Effector memory CD8-positive, alpha-beta T cell (primary cell): ENCODE results near the gene MYOC.
"Not testable (repeated sequence)": the region's sequence is repeated elsewhere in the genome, so short reads cannot be mapped to it uniquely, and the experiment has no call there.

Experiments
- ATAC-seq: fragments of 150-1000 bp; cut with Tn5 transposase; replicated peaks from 2 replicates; pipeline ENCODE4 v1.10.0; 2021; ENCODE audit warnings: mild to moderate bottlenecking, moderate library complexity
- DNase-seq, 3 experiments: peaks; one replicate each; pipeline ENCODE4 v3.0.0; 2021
- H3K27ac Mint-ChIP-seq, 2 donors: one replicate each; pipeline ENCODE4 v1.8.0; 2022; ENCODE audit warnings: mild to moderate bottlenecking in 2 of 2, mixed read lengths in 2 of 2, moderate library complexity in 2 of 2
- H3K27me3 Mint-ChIP-seq, 2 donors: one replicate each; pipeline ENCODE4 v1.8.0; 2022; ENCODE audit warnings: mixed read lengths in 2 of 2
- H3K36me3 Mint-ChIP-seq: one replicate; pipeline ENCODE4 v1.8.0; 2022; ENCODE audit warnings: mild to moderate bottlenecking, moderate library complexity, mixed read lengths; ENCODE audit not compliant: insufficient read depth
- H3K4me1 Mint-ChIP-seq, 2 donors: one replicate each; pipeline ENCODE4 v1.8.0; 2022; ENCODE audit warnings: low read depth in 2 of 2, mixed read lengths in 2 of 2
- H3K4me3 Mint-ChIP-seq, 2 donors: one replicate each; pipeline ENCODE4 v1.8.0; 2022; ENCODE audit warnings: mild to moderate bottlenecking in 2 of 2, mixed read lengths in 2 of 2, moderate library complexity in 2 of 2
- H3K9me3 Mint-ChIP-seq, 2 donors: one replicate each; pipeline ENCODE4 v1.8.0; 2022; ENCODE audit warnings: mixed read lengths in 2 of 2

The MYOC gene

DNA sequence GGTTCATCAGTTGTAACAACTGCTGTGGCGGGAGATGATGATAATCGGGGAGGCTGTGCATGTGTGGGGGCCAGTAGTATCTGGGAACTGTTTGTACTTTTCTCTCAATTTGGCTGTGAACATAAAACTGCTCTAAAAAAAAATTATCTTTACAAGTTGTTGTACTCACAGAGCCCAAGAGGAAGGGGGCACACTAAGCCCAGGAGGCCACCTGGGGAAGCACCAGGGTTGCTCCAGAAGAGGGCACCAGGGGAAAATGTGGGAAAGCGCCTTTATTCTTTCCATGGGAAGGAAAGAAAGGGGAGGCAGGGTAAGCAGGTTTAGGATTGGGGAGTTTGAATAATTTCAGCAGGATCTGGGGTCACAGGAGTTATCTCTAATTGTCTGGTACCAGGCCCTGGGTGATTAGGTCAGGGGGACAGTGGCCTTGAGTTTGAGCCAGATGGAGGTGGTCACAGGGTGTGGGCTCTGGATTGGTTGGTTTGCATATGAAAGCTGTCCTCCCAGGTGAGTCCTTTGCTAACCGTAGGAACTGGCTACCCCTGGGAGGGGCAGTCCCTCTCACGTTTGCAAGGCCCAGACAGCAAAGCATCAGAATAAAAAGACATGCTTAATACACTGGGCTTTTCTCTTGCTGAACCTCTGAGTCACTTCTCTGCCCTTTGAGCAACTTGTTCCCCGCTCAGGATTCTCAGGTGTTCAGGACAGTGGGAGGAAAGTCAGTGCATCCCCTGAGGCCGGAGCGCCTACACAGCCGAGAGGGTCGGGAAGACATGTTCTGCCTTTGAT lies 11.2 kb downstream of the MYOC start:
- no peak for DNase-seq
- Mint-ChIP-seq H3K9me3 (no peaks in the 10 kb centered on the region), H3K4me3 (no peak overlapping the region), H3K4me1 (peaks cover 7 to 10% of the 10 kb centered on the region in 2 donors), H3K27me3 (peaks cover 6 to 36% of the 10 kb centered on the region in 2 donors), H3K36me3 (no peaks in the 10 kb centered on the region), H3K27ac (no peak overlapping the region)
- no peak for ATAC-seq

GRCh38 chr1:171640225-171640624 lies 12.3 kb downstream of the MYOC start:
- Mint-ChIP-seq H3K36me3 (no peaks in the 10 kb centered on the region), H3K9me3 (no peaks in the 10 kb centered on the region), H3K27me3 (peaks cover 6 to 39% of the 10 kb centered on the region in 2 donors), H3K4me3 (no peak overlapping the region), H3K4me1 (peaks cover 4 to 7% of the 10 kb centered on the region in 2 donors), H3K27ac (no peak overlapping the region)
- no peak for ATAC-seq
- DNase-seq, result no peak

- H3K27me3 Mint-ChIP-seq, result peaks cover 6 to 47% of the 10 kb centered on the region in 2 donors
- H3K9me3 Mint-ChIP-seq, result no peaks in the 10 kb centered on the region
- H3K36me3 Mint-ChIP-seq, result no peaks in the 10 kb centered on the region
- no peak overlapping the region for H3K27ac Mint-ChIP-seq
- H3K4me1 Mint-ChIP-seq, result no peaks in the 10 kb centered on the region
- ATAC-seq (no peak), DNase-seq (no peak)
- H3K4me3 Mint-ChIP-seq, result no peak overlapping the region
Measured at GRCh38 chr1:171637928-171638576, 14.4 kb downstream of the MYOC start.

DNA sequence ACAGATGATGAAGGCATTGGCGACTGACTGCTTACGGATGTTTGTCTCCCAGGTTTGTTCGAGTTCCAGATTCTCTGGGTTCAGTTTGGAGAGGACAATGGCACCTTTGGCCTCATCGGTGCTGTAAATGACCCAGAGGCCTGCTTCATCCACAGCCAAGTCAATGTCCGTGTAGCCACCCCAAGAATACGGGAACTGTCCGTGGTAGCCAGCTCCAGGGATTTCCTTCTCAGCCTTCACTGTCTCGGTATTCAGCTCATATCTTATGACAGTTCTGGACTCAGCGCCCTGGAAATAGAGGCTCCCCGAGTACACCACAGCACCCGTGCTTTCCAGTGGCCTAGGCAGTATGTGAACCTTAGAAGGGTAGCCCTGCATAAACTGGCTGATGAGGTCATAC lies 16.3 kb downstream of the MYOC start:
- DNase-seq (no peak), ATAC-seq (no peak)
- Mint-ChIP-seq H3K27me3 (peaks cover 6 to 57% of the 10 kb centered on the region in 2 donors), H3K36me3 (peaks cover 3% of the 10 kb centered on the region), H3K27ac (no peak overlapping the region), H3K4me3 (no peak overlapping the region), H3K9me3 (no peaks in the 10 kb centered on the region), H3K4me1 (no peaks in the 10 kb centered on the region)

- peaks cover 8 to 57% of the 10 kb centered on the region in 2 donors for H3K27me3 Mint-ChIP-seq
- no peaks in the 10 kb centered on the region for H3K4me1 Mint-ChIP-seq
- no peak overlapping the region for H3K27ac Mint-ChIP-seq
- H3K36me3 Mint-ChIP-seq, result peaks cover 3% of the 10 kb centered on the region
- DNase-seq (no peak), ATAC-seq (no peak)
- no peaks in the 10 kb centered on the region for H3K9me3 Mint-ChIP-seq
- H3K4me3 Mint-ChIP-seq, result no peak overlapping the region
Measured at GRCh38 chr1:171635661-171636060, 16.8 kb downstream of the MYOC start.

GRCh38 chr1:171628225-171628624 lies 24.3 kb downstream of the MYOC start:
- H3K4me1 Mint-ChIP-seq, result no peaks in the 10 kb centered on the region

GRCh38 chr1:171627020-171627419 lies 25.5 kb downstream of the MYOC start:
- ATAC-seq (no peak), DNase-seq (no peak)
- Mint-ChIP-seq H3K4me3 (no peak overlapping the region), H3K36me3 (peaks cover 2% of the 10 kb centered on the region), H3K9me3 (no peaks in the 10 kb centered on the region), H3K4me1 (no peaks in the 10 kb centered on the region), H3K27ac (no peak overlapping the region), H3K27me3 (peaks cover 39 to 70% of the 10 kb centered on the region in 2 donors)

More at GRCh38 chr1:171628225-171628624, 24.3 kb downstream of the MYOC start:
- Mint-ChIP-seq H3K27ac (no peak overlapping the region), H3K4me3 (no peak overlapping the region), H3K27me3 (peaks cover 33 to 71% of the 10 kb centered on the region in 2 donors), H3K9me3 (no peaks in the 10 kb centered on the region), H3K36me3 (peaks cover 5% of the 10 kb centered on the region)
- no peak for ATAC-seq
- DNase-seq, result no peak

GRCh38 chr1:171625225-171625624 lies 27.3 kb downstream of the MYOC start:
- no peak overlapping the region for H3K27ac Mint-ChIP-seq
- DNase-seq (no peak), ATAC-seq (no peak)
- peaks cover 35 to 53% of the 10 kb centered on the region in 2 donors for H3K27me3 Mint-ChIP-seq
- H3K36me3 Mint-ChIP-seq, result peaks cover 2% of the 10 kb centered on the region
- no peaks in the 10 kb centered on the region for H3K4me1 Mint-ChIP-seq
- H3K4me3 Mint-ChIP-seq, result no peak overlapping the region
- no peaks in the 10 kb centered on the region for H3K9me3 Mint-ChIP-seq

DNA sequence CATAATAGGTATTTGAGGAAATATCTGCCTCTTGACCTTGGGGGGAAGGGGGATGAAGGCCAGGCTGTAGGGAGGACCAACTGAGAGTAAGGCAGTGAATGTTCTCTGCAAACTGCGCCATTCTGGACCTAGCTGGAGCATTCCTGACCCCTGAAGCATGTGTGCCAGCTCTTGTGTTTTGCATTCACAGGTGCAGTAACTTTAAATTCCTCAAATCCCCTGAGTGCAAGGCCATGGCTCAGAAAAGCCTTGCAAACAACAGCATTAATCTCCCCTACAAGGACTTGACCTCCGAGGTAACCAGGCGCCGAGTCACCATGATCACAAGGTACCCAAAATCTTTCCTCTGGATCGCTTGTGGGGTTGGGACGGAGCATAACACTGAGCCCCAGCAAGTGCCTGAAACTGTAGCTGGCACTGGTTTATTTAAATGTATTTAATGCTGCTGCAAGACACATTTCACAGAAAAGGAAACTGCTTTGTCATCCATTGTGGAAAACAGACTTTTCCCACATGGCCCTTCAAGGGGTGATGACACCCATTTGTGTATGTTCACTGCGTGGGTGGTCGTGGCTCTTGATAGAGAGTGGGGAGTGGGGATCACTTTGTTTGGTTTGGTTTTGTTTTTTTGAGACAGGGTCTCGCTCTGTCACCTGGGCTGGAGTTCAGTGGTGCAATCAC lies 28.7 kb downstream of the MYOC start:
- DNase-seq (no peak), ATAC-seq (no peak)
- H3K4me1 Mint-ChIP-seq, result no peaks in the 10 kb centered on the region
- peaks cover 21 to 40% of the 10 kb centered on the region in 2 donors for H3K27me3 Mint-ChIP-seq
- no peak overlapping the region for H3K27ac Mint-ChIP-seq
- peaks cover 2% of the 10 kb centered on the region for H3K36me3 Mint-ChIP-seq
- no peak overlapping the region for H3K4me3 Mint-ChIP-seq
- H3K9me3 Mint-ChIP-seq, result no peaks in the 10 kb centered on the region

- no peak for DNase-seq
- H3K27me3 Mint-ChIP-seq, result peaks cover 17 to 33% of the 10 kb centered on the region in 2 donors
Measured at GRCh38 chr1:171622152-171622462, 30.4 kb downstream of the MYOC start, which contains the start of gene MYOCOS. MYOCOS (plus strand) TSS chr1:171622243; CDS start chr1:171623884, 1,641 bp downstream.

DNA sequence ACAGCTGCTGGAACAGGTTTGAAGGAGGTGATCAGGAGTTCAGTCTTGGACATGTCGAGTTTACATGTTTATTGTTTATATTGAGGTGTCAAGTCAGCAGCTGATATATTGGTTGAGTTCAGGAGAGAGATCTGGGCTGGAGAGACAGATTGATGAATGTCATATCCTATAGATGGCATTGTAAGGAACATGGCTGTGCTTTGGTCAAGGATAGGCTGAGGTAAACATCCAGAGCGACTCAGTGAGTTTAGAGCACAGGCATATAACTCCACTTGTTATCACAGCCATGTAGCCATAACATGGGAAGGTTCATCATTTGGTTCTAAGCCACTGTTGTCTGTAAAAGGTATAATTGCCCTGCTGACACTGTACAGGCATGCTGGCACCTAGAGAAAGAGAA lies 35.9 kb downstream of the MYOC start:
- DNase-seq (no peak), ATAC-seq (no peak)
- no peaks in the 10 kb centered on the region for H3K9me3 Mint-ChIP-seq

More at GRCh38 chr1:171622152-171622462, 30.4 kb downstream of the MYOC start, which contains the start of gene MYOCOS:
- Mint-ChIP-seq H3K4me1 (no peaks in the 10 kb centered on the region), H3K27ac (no peak within 1 kb of the TSS), H3K36me3 (peaks cover 2% of the 10 kb centered on the region), H3K4me3 (no peak within 1 kb of the TSS), H3K9me3 (no peaks in the 10 kb centered on the region)
- ATAC-seq, result no peak

DNA sequence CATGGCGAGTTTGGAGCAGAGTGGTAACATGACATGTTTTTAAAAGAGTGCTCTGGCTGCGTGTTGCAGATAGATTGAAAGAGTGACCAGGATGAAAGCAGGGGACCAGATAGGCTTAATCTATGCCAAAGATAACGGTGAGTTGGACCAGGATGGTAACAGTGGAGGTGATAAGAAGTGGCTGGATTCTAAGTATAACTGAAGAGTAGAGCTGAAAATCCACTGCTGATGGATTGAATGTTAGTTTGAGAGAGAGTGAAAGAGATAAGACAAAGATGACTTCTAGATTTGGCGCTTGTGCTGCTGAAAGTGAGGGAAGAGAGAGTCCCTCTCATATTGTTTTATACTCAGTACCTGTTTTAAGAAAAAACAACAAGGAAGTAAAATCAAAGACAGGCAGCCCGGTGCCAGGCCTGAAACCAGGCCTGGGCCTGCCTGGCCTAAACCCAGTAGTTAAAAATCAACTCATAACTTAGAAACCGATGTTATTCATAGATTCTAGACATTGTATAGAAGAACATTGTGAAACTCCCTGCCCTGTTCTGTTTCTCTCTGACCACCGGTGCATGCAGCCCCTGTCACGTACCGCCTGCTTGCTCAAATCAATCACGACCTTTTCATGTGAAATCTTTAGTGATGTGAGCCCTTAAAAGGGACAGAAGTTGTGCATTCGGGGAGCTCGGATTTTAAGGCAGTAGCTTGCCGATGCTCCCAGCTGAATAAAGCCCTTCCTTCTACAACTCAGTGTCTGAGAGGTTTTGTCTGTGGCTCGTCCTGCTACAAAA lies 37.2 kb downstream of the MYOC start:
- not testable (repeated sequence) for H3K27ac Mint-ChIP-seq, H3K27me3 Mint-ChIP-seq, DNase-seq, H3K4me1 Mint-ChIP-seq, ATAC-seq, H3K36me3 Mint-ChIP-seq, H3K4me3 Mint-ChIP-seq, H3K9me3 Mint-ChIP-seq

More for the DNA sequence above, 35.9 kb downstream of the MYOC start:
- Mint-ChIP-seq H3K27me3 (no peaks in the 10 kb centered on the region), H3K36me3 (no peaks in the 10 kb centered on the region), H3K4me3 (no peak overlapping the region), H3K4me1 (no peaks in the 10 kb centered on the region), H3K27ac (no peak overlapping the region)

DNA sequence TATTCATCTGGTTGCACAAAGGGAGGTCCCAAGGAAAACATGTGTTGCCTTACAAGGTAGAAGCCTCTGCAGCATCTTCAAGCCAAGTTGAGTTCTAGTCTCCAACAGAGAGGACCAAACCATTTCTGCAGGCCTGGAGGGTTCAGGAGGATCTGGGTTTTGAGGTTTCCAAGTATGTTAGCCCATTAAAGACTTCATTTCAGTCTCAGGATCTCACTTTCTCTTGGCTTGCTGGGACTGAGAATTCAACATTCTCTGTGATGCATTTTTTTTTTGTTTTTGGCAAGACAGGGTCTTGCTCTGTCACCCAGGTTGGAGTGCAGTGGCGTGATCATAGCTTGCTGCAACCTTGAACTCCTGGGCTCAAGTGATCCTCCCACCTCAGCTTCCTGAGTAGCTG lies 39.2 kb downstream of the MYOC start:
- DNase-seq (no peak), ATAC-seq (no peak)
- no peaks in the 10 kb centered on the region for H3K36me3 Mint-ChIP-seq
- no peak overlapping the region for H3K4me3 Mint-ChIP-seq
- H3K27ac Mint-ChIP-seq, result no peak overlapping the region
- no peaks in the 10 kb centered on the region for H3K9me3 Mint-ChIP-seq
- H3K4me1 Mint-ChIP-seq, result no peaks in the 10 kb centered on the region
- H3K27me3 Mint-ChIP-seq, result no peaks in the 10 kb centered on the region
